SK-N-SH (cell line): ENCODE data around the gene CENATAC. TPM values are rescaled to one million over a fixed set of nuclear protein-coding genes. Genes with fewer than 3 reads are reported as not detected.

Experiments used
- CTCF ChIA-PET: fragments of 300-600, 350-600 bp; formaldehyde crosslinking; extraction: SDS; loops from one replicate; lab custom pipeline; 2021; lab: Yijun Ruan, JAX
- POLR2A ChIA-PET: fragments of 350-600 bp; sonication (Branson Sonifier 250); formaldehyde crosslinking; extraction: SDS; loops from one replicate; lab custom pipeline; 2020; ENCODE audit warnings: antibody characterized with exemption, inconsistent platforms; lab: Yijun Ruan, JAX
- DNase-seq: peaks from one replicate; pipeline ENCODE4 v3.0.0; 2012
- H2AFZ ChIP-seq: fragments of 200-600 bp; sonication (generic); 2 replicates; pipeline ENCODE4 v1.8.1; 2016; ENCODE audit warnings: antibody characterized with exemption, mild to moderate bottlenecking, low read depth
- H3F3A ChIP-seq: fragments of 200-600 bp; sonication (generic); replicated peaks from 2 replicates; pipeline ENCODE3; 2016; ENCODE audit warnings: antibody characterized with exemption, mild to moderate bottlenecking; ENCODE audit not compliant: insufficient read depth
- H3K27ac ChIP-seq, 2 experiments: fragments of 200-500 bp in 1 of 2; fragments of 200-600 bp in 1 of 2; sonication (Bioruptor generic) in 1 of 2; sonication (generic), shearing (Covaris generic) in 1 of 2; 2 replicates each; pipeline versions ENCODE4 v1.5.1 to v1.6.1; 2014 to 2016; ENCODE audit warnings: low read depth in 2 of 2, inconsistent platforms in 1 of 2, low read length in 1 of 2, mild to moderate bottlenecking in 1 of 2, mixed read lengths in 1 of 2
- H3K27me3 ChIP-seq: fragments of 200-600 bp; sonication (generic), shearing (Covaris generic); 2 replicates; pipeline ENCODE4 v1.6.1; 2016; ENCODE audit warnings: mixed run types; ENCODE audit not compliant: insufficient read depth
- H3K36me3 ChIP-seq, 2 experiments: fragments of 200-500 bp in 1 of 2; fragments of 200-600 bp in 1 of 2; sonication (Bioruptor generic) in 1 of 2; sonication (generic) in 1 of 2; replicated peaks in 1 of 2; 2 replicates each; pipeline versions ENCODE3 to v1.5.1; 2014 to 2016; ENCODE audit warnings: low read length in 1 of 2, mild to moderate bottlenecking in 1 of 2; ENCODE audit not compliant: insufficient read depth in 2 of 2, control insufficient read depth in 1 of 2
- H3K4me1 ChIP-seq, 2 experiments: fragments of 200-500 bp in 1 of 2; fragments of 200-600 bp in 1 of 2; sonication (Bioruptor generic) in 1 of 2; sonication (generic), shearing (Covaris generic) in 1 of 2; 2 replicates each; pipeline versions ENCODE4 v1.5.1 to v1.6.1; 2014 to 2016; ENCODE audit warnings: low read depth in 1 of 2, low read length in 1 of 2, mixed run types in 1 of 2; ENCODE audit not compliant: insufficient read depth in 2 of 2, control insufficient read depth in 1 of 2
- H3K4me2 ChIP-seq: fragments of 200-600 bp; sonication (generic), shearing (Covaris generic); 2 replicates; pipeline ENCODE4 v1.6.1; 2017; ENCODE audit warnings: mixed run types
- H3K4me3 ChIP-seq, 2 experiments: fragments of 200-500 bp in 1 of 2; fragments of 200-600 bp in 1 of 2; sonication (Bioruptor generic) in 1 of 2; sonication (generic), shearing (Covaris generic) in 1 of 2; 2 replicates each; pipeline versions ENCODE4 v1.5.1 to v1.8.1; 2014 to 2016; ENCODE audit warnings: low read depth in 2 of 2, inconsistent platforms in 1 of 2, low read length in 1 of 2, mild to moderate bottlenecking in 1 of 2, mixed read lengths in 1 of 2, moderate library complexity in 1 of 2
- H3K79me2 ChIP-seq: fragments of 200-600 bp; sonication (generic); 2 replicates; pipeline ENCODE4 v1.8.1; 2017; ENCODE audit warnings: mild to moderate bottlenecking; ENCODE audit not compliant: insufficient read depth
- H3K9ac ChIP-seq: fragments of 200-600 bp; sonication (generic); 2 replicates; pipeline ENCODE4 v1.6.1; 2017; ENCODE audit warnings: mixed run types
- H3K9me2 ChIP-seq: fragments of 200-600 bp; sonication (generic); 2 replicates; pipeline ENCODE4 v1.6.1; 2017; ENCODE audit warnings: mixed run types
- H3K9me3 ChIP-seq: fragments of 200-600 bp; sonication (generic); 2 replicates; pipeline ENCODE4 v1.6.1; 2017; ENCODE audit warnings: mixed run types, mild to moderate bottlenecking, moderate library complexity
- H4K20me1 ChIP-seq: fragments of 200-600 bp; sonication (generic); 2 replicates; pipeline ENCODE4 v1.6.1; 2017; ENCODE audit warnings: mild to moderate bottlenecking, mixed run types; ENCODE audit not compliant: insufficient read depth
- CHD2 ChIP-seq: fragments of 150-350 bp; IDR thresholded peaks from 2 replicates; pipeline ENCODE4 v1.6.1; 2018; ENCODE audit warnings: low read length; ENCODE audit not compliant: partially characterized antibody
- ELF1 ChIP-seq: IDR thresholded peaks from 2 replicates; pipeline ENCODE4 v1.4.0; 2012
- GABPA ChIP-seq: IDR thresholded peaks from 2 replicates; pipeline ENCODE4 v1.4.0; 2012; ENCODE audit warnings: low read depth, mild to moderate bottlenecking
- GATA2 ChIP-seq: sonication (generic); formaldehyde crosslinking; IDR thresholded peaks from 2 replicates; pipeline ENCODE4 v1.5.0; 2020; ENCODE audit warnings: mild to moderate bottlenecking, missing genetic modification reagents
- MAX ChIP-seq: IDR thresholded peaks from 2 replicates; pipeline ENCODE4 v1.4.0; 2012; ENCODE audit warnings: low read depth
- MXI1 ChIP-seq: IDR thresholded peaks from 2 replicates; pipeline ENCODE4 v1.6.1; 2012; ENCODE audit warnings: mild to moderate bottlenecking, low read depth, low read length, improper control_type of control experiment
- NFIC ChIP-seq: IDR thresholded peaks from 2 replicates; pipeline ENCODE4 v1.4.0; 2012; ENCODE audit warnings: borderline replicate concordance
- NRF1 ChIP-seq: IDR thresholded peaks from 2 replicates; pipeline ENCODE4 v1.6.1; 2012; ENCODE audit warnings: low read depth, mild to moderate bottlenecking, low read length
- RCOR1 ChIP-seq: fragments of 150-350 bp; IDR thresholded peaks from 2 replicates; pipeline ENCODE4 v1.6.1; 2017; ENCODE audit warnings: antibody characterized with exemption, low read length
- RFX5 ChIP-seq: IDR thresholded peaks from 2 replicates; pipeline ENCODE4 v1.6.1; 2012; ENCODE audit warnings: mild to moderate bottlenecking, improper control_type of control experiment, low read length
- SMC3 ChIP-seq: IDR thresholded peaks from 2 replicates; pipeline ENCODE4 v1.6.1; 2012; ENCODE audit warnings: low read depth, low read length, improper control_type of control experiment
- TAF1 ChIP-seq: IDR thresholded peaks from 2 replicates; pipeline ENCODE4 v1.6.1; 2012; ENCODE audit warnings: low read depth, mild to moderate bottlenecking, low read length, moderate library complexity, borderline replicate concordance
- TEAD4 ChIP-seq: IDR thresholded peaks from 2 replicates; pipeline ENCODE4 v1.4.0; 2012; ENCODE audit warnings: mild to moderate bottlenecking, borderline replicate concordance; ENCODE audit not compliant: insufficient read depth
- YY1 ChIP-seq: IDR thresholded peaks from 2 replicates; pipeline ENCODE4 v1.4.0; 2012; ENCODE audit warnings: low read depth, mild to moderate bottlenecking
- WGBS: methylation state at CpG from one replicate; pipeline ENCODE4 v1.1.6; 2017; ENCODE audit warnings: low lambda C conversion rate; 5-methylcytosine and 5-hydroxymethylcytosine counted together
- polyA plus RNA-seq, 3 experiments: library from polyadenylated mRNA; depleted of rRNA; stranded (reverse); fragments of >200 nt; gene quantifications; 2 replicates each; pipeline ENCODE4 v1.2.3, GENCODE V29; 2012
- TF ChIP-seq, protein P1 (sequence below): IDR thresholded peaks from 2 replicates; pipeline ENCODE4 v1.6.1; 2012; ENCODE audit warnings: mild to moderate bottlenecking, low read depth, low read length, moderate library complexity

CENATAC gene
- polyA plus RNA-seq, 1 of the 3 experiments (the other 2 are of a cell fraction) = 16.0 TPM

- DNase-seq = no peak
- peaks cover 22% of the 10 kb centered on the region for H3K79me2 ChIP-seq
- peaks cover 24 to 42% of the 10 kb centered on the region in 2 experiments for H3K36me3 ChIP-seq
- WGBS = 87% methylated on average over 5 of the region's 5 CpGs
- no peaks in the 10 kb centered on the region for H4K20me1 ChIP-seq
- peaks cover 12 to 21% of the 10 kb centered on the region in 2 experiments; a peak in 3 of 4 replicates for H3K4me1 ChIP-seq
- CTCF ChIA-PET = interaction anchor here (1.4 kb wide), 1 partner anchor 19 kb away, joined by 3 read pairs; no protein-coding TSS in a partner anchor
- no peak overlapping the region for H2AFZ ChIP-seq
- H3K27me3 ChIP-seq = no peaks in the 10 kb centered on the region
- no peak overlapping the region for H3K4me2 ChIP-seq
- peaks cover 12% of the 10 kb centered on the region for H3F3A ChIP-seq
- no peak overlapping the region for H3K27ac ChIP-seq
- no peaks in the 10 kb centered on the region for H3K9me3 ChIP-seq
- POLR2A ChIA-PET = interaction anchor here (0.8 to 1.4 kb wide), 2 partner anchors 10 to 31 kb away, joined by 3 read pairs; no protein-coding TSS in a partner anchor
- H3K4me3 ChIP-seq = no peak overlapping the region
- H3K9me2 ChIP-seq = no peaks in the 10 kb centered on the region
- TF ChIP-seq MAX = no peak
- TF ChIP-seq YY1 = no peak
- TF ChIP-seq, protein P1, sequence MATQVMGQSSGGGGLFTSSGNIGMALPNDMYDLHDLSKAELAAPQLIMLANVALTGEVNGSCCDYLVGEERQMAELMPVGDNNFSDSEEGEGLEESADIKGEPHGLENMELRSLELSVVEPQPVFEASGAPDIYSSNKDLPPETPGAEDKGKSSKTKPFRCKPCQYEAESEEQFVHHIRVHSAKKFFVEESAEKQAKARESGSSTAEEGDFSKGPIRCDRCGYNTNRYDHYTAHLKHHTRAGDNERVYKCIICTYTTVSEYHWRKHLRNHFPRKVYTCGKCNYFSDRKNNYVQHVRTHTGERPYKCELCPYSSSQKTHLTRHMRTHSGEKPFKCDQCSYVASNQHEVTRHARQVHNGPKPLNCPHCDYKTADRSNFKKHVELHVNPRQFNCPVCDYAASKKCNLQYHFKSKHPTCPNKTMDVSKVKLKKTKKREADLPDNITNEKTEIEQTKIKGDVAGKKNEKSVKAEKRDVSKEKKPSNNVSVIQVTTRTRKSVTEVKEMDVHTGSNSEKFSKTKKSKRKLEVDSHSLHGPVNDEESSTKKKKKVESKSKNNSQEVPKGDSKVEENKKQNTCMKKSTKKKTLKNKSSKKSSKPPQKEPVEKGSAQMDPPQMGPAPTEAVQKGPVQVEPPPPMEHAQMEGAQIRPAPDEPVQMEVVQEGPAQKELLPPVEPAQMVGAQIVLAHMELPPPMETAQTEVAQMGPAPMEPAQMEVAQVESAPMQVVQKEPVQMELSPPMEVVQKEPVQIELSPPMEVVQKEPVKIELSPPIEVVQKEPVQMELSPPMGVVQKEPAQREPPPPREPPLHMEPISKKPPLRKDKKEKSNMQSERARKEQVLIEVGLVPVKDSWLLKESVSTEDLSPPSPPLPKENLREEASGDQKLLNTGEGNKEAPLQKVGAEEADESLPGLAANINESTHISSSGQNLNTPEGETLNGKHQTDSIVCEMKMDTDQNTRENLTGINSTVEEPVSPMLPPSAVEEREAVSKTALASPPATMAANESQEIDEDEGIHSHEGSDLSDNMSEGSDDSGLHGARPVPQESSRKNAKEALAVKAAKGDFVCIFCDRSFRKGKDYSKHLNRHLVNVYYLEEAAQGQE = no peak
- TF ChIP-seq MXI1 = no peak
- no peak for TF ChIP-seq TEAD4
- no peak for TF ChIP-seq ELF1
- no peak for TF ChIP-seq TAF1
- no peak for TF ChIP-seq CHD2
- no peak for TF ChIP-seq GATA2 (CRISPR knock-in tag)
- no peak for TF ChIP-seq NRF1
- TF ChIP-seq NFIC = no peak
- TF ChIP-seq SMC3 = no peak
- no peak for TF ChIP-seq GABPA
- TF ChIP-seq RFX5 = no peak
- no peak for TF ChIP-seq RCOR1
- H3K9ac ChIP-seq = no peak overlapping the region
These were observed 27.6 kb downstream of the CENATAC start for GRCh38 chr11:119025541-119025940.
